Activated gamma-delta T cell treated with Interleukin-2 at 50 U/mL for 16 hours (primary cell): ENCODE results near the gene KCNK10.
"Not testable (repeated sequence)": the region's sequence is repeated elsewhere in the genome, so short reads cannot be mapped to it uniquely, and the experiment has no call there.

Experiments used
- DNase-seq: peaks from one replicate; pipeline ENCODE4 v3.0.0-alpha.2; 2020

KCNK10 gene

GRCh38 chr14:88269806-88270420 lies 53.2 kb downstream of the KCNK10 start:
- no peak for DNase-seq

- no peak for DNase-seq
Observed at GRCh38 chr14:88266474-88266873, 56.6 kb downstream of the KCNK10 start.

- no peak for DNase-seq
Observed at GRCh38 chr14:88264116-88264515, 59.0 kb downstream of the KCNK10 start.

GRCh38 chr14:88261302-88261701 lies 61.8 kb downstream of the KCNK10 start:
- not testable (repeated sequence) for DNase-seq

GRCh38 chr14:88258021-88258420 lies 65.0 kb downstream of the KCNK10 start:
- DNase-seq = no peak

GRCh38 chr14:88256997-88257950 lies 65.8 kb downstream of the KCNK10 start:
- no peak for DNase-seq

GRCh38 chr14:88255798-88256197 lies 67.3 kb downstream of the KCNK10 start:
- DNase-seq = no peak

GRCh38 chr14:88255196-88255595 lies 67.9 kb downstream of the KCNK10 start:
- no peak for DNase-seq

GRCh38 chr14:88252498-88252897 lies 70.6 kb downstream of the KCNK10 start:
- no peak for DNase-seq

GRCh38 chr14:88251650-88252049 lies 71.4 kb downstream of the KCNK10 start:
- no peak for DNase-seq

- DNase-seq = no peak
Observed at GRCh38 chr14:88249266-88249665, 73.8 kb downstream of the KCNK10 start.

- no peak for DNase-seq
Observed at GRCh38 chr14:88248606-88249005, 74.5 kb downstream of the KCNK10 start.

- no peak for DNase-seq
Observed at GRCh38 chr14:88247228-88247627, 75.8 kb downstream of the KCNK10 start.

GRCh38 chr14:88245321-88245720 lies 77.7 kb downstream of the KCNK10 start:
- no peak for DNase-seq

- no peak for DNase-seq
Observed at GRCh38 chr14:88243946-88244345, 79.1 kb downstream of the KCNK10 start.

GRCh38 chr14:88242446-88242845 lies 80.6 kb downstream of the KCNK10 start:
- DNase-seq = no peak

GRCh38 chr14:88241810-88242209 lies 81.3 kb downstream of the KCNK10 start:
- no peak for DNase-seq

- DNase-seq = no peak
Observed at GRCh38 chr14:88234442-88234841, 88.6 kb downstream of the KCNK10 start.

- DNase-seq = no peak
Observed at GRCh38 chr14:88233915-88234314, 89.2 kb downstream of the KCNK10 start.

GRCh38 chr14:88232771-88233170 lies 90.3 kb downstream of the KCNK10 start:
- DNase-seq = no peak

- DNase-seq = no peak
Observed at GRCh38 chr14:88231603-88232002, 91.5 kb downstream of the KCNK10 start.

GRCh38 chr14:88229428-88229827 lies 93.6 kb downstream of the KCNK10 start:
- DNase-seq = no peak

- DNase-seq = no peak
Observed at GRCh38 chr14:88228522-88229236, 94.4 kb downstream of the KCNK10 start.

GRCh38 chr14:88227693-88228092 lies 95.4 kb downstream of the KCNK10 start:
- DNase-seq = no peak
